ENCODE measurements around the gene TRIP11.

TRIP11 gene

DNA sequence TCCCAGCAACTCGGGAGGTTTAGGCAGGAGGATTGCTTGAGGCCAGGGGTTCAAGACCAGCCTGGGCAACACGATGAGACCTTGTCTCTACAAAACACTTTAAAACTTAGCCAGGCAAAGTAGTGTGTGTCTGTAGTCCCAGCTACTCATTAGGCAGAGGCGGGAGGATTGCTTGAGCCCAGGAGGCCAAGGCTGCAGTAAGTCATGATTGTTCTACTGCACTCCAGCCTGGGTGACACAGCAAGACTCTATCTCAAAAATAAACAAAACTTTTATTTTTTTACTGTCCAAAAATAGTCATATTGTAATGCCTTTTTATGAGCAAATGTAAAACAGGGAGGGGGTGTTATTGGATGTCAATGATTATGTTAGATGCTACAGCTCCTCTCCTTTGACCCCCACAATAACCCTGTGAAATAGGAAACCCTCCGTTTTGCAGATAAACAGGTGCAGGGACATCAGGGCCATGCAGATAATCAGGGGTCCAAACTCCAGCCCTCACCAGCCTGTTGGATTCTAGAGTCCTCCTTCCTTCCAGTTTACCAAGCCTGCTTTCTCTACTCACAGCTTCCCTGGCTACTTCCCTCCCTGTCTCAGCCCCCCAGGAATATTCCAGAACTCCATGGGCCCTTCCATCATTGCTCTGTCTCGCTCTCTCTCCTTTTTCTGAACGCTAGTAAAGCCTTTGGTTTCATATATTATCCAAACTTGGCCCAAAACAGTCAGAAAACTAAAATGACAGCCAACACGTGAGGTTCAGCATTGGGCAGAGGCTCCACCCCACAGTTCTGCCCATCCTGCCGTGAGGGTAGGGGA, 86.5 kb downstream of the TRIP11 start:
- no peak for DNase-seq

DNA sequence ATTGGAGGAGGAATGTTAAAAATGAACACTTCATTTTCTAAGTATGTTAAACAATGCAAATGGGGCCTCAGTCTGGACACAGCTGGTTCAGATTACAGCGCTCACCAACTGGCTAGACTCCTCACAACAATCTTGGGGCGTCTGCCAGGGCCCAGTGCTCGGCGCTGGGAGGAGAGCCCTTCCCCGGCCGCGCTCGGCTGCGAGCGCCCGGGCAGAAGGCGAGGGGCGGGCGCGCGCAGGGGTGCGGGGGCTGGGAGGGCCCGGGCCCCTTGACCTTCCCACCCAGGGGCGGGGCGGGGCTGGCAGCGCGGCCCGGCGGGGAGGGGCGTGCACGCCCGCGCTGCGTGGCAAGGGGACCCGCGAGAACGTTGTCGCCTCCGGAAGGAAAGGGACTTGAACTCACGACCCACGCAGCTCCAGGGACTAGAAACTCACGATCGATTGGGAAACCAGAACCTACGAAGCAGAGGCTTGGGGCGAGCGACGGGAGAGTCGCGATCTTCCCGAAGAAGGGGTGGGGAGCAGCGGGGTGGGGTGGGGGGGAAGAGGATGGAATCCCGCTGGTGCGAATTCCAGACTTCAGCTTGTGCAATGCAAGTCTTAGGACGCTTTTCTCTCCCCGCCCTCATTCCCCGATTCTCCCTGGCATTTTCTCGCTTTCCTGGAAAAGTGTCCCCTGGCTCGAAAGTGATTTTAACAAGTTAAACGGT, 92.2 kb downstream of the TRIP11 start, which contains the start of gene FBLN5:
Gene FBLN5 (minus strand): TSS at position 220 of the 710 bp plus-strand sequence. CDS start 465 bp downstream, outside the sequence.
- no peak for DNase-seq

DNA sequence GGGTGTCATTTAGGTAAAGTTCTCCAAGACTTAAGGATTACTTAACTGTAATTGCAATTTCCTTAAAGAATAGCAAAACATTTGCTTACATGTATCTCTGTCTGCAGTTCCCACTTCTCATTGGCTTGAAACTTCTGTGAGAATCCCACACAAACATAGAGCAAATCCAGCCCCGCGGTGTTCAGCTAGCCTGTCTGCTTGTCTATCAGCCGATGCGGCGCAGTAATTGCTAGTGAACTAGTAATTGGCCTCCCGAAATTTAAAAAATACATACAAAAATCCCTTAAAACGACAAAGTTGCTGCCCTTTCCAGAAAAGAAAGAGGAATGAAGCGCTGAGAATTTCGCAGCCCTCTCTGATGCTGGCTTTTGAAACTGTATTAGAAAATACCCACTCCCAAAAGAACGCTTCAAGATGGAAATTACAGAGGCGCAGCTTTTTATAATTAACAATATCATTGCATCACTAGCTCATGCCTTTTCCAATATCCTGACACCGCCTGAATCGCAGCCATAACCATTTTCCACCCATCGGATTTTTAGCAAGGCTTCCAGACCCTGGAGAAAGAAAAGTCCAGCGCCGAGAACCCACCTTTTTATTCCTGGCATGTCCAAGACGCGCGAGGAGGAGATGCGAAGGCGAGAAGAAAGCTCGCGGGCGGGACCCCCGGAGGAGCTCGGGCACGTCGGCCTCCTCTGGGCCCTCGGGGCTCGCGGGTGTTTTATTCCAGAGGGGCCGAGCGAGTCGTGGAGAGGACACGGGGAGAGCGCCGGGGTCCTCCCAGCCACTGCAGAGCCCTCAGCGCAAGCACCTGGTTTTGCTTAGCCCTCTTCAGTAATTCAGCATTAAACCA, 93.0 kb downstream of the TRIP11 start:
- DNase-seq = no peak

DNA sequence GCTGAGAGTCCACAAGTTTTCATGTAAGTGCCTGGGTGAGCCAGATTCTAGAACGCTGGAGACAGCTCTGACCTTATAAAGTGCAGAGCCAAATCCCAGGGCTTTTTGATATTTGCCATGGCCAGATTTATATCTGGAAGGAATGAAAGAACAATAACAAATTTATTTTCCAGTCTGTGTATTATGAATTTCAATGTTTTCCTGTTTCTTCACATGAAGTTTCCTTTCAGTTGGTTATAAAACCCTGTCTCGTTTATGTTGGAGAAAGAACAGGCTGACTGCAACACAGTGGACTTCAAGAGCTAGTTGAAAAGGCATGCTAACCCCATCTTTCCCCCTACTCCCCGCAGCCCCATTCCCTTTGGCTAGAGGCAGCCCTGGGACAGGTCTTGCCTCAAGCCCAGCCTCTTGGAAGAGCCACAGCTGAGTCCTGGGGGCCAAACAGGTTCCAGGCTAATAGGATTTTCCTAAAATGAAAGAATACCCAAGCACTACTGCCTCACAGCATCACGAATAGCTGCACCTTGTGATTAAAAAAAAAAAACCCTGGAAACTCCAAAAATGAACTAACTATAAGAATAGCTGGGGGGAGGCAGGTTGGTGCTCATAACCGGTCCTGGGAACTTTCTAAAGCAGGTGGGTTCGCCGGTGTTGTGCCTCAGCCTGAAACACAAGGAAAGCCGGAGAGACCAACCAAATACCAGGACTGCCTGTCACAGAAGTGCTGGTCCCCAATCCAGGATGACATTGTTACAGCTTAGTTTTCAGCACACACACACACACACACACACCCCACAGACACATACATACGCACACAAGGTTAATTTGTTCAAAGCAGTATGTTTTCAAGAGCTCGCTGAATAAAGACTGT, 93.9 kb downstream of the TRIP11 start:
- DNase-seq = no peak

DNA sequence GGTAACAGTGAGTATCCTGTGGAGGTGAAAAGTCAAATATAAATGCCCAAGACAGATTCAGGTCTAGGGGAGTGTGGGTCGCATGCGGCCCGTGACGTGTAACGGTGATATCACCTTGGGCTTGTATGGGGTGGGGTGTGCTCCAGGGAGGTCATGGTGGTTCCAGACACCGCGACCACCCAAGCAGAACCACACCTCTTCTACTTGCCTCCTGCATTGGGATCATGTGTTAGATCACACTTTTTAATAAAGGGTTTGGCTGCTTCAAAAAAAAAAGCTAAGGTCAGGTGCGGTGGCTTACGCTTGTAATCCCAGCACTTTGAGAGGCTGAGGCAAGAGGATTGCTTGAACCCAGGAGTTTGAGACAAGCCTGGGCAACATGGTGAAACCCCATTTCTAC, 96.9 kb downstream of the TRIP11 start:
- DNase-seq = no peak

DNA sequence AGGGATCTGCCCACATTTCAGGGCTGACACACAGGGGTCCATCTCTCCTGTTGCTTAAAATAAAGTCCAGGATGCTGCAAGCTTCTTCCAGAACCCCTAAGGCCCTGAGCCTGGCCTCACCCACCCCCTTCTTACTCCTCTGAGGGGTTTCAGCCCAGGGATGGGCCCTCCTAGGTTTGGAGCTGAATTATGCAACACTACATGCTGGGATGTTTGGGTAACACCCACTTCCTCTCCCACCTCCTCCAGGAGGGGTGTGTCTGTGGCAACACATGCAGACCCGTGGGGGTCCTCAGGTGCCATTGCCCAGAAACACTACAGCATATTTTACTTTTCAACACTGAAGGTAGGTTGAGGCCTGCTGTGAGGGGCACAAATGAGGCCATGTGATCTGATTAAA, 97.7 kb downstream of the TRIP11 start:
- no peak for DNase-seq

DNA sequence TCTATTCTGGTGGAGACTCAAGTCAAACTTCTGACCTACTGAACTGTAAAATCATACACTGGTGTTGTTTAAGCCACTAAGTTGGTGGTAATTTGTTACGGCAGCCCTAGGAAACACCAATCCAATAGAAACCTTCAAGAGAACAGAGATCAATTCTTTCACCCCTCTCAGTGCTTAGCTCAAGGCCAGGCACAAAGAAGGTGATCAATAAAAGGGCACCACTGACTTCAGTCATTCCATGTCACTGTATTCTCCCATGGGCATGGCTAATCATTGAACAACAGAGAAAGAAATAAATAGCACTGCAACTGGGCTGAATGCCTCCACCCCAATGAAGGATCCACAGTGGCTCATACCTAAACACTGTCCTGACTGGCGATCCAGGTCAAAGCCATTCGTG, 99.7 kb downstream of the TRIP11 start:
- no peak for DNase-seq

DNA sequence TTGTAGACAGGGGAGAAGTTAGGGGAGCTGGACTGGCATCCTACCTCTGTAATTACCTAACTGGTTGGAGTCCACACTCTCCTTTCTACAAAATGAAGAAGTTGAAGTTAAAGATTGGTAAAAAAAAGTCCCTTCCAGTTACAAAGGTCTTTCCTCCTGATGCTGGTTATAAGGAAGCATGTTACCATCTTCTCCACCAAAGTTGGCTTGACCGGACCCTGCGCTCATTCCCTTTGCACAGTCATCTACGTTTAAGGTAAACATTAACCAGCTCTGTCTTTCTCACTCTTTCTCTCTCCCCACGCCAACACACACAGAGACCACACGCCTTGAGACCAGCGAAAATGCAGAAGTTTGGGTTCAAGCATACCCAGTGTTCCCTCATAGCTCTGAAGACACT, 104.3 kb downstream of the TRIP11 start:
- no peak for DNase-seq

DNA sequence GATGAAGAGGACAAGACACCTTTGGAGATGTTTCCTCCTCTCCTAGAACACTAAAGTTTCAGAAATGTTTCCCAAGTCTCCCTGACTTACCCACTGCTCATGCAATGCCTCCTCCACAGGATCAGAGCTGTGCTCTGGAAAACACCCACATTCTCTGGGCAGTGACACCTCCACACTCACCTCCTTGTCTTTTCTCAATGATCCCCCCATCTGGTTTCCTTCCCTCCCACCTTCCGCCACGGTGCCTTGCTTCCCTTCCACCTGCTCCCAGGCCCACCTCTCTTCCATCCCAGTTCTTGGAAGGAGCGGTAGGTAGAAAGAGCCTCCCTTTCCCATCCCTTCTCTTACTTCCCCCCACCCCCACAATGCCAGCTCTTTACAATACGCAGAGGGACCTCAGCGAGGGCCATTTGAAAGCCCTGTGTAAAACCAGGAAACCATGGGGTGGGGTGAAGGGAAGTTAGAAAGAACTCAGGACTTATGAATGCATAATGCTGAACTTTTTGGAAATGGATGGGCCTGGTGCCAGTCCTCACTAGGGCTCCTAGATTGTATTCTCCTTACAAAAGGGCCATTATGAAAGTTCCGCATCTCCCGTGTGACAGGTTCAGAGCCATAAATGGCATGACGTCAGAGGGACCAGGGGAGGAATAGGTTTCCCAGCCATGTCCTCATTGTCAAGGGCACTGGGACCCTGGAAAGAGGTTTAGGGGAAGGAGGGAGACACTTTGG, 105.1 kb downstream of the TRIP11 start:
- DNase-seq = no peak

DNA sequence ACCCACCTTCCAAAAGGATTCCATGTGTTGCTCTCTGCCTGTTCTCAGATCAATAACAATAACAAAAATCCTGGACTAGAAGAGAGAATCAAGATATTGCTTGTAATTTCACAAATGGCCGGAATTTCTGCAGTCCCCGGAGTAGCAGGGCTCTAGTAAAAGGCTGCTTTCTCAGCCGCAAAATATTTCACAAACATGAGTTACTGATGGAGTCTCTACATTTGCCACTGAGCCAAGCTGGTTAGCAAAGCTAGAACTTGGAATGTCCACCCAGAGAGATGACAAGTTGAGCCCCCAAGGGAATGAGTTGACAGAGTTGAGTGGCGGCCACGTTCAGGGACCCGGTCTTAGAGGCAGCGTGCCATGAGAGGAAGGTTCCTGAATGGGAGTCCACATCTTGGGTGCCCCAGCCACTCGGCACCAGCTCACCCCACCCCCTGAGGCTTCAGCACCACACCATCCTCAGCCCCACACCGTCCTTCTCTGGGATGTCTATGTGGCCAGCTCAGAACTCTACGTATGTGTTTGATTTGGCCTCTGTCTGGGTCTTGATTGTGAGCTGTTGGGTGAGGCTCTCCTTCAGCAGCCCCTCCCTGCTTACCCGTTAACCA, 108.3 kb downstream of the TRIP11 start:
- DNase-seq = no peak

DNA sequence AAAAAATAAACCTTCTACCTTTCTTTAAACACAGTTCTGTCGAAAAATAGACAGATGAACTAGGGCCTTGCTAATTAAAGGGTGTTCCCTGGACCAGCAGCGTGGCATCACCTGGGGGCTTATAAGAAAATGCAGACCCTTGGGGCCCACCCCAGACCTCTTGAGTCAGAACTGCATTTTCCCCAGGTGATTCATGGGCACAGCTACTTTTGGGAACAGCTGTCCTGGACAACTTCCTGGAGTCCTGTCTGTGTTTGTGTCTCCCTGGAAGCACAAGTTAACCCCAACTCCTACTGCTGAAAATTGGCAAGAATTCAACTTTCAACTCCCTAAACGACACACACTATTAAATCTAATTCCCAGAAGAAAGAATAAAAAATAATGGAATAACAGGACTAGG, 110.2 kb downstream of the TRIP11 start:
- no peak for DNase-seq

DNA sequence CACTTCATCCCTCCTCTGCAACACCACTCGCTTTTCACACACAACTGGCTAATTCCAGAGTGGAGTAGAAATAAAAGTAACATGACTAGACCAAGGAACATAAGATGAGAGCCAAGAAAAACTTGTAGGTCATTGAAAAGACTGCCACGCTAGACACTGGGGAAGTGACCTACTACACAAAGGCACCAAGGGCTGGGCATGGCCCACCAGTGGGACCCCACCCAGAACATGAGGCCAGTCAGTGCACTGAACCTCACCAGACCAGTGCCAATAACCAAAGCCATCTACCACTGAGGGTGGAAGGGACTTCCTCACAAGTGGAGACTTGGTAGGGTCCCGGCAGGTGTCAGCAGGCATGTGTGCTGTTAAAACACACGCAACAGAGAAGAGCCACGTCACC, 112.1 kb downstream of the TRIP11 start:
- DNase-seq = no peak

DNA sequence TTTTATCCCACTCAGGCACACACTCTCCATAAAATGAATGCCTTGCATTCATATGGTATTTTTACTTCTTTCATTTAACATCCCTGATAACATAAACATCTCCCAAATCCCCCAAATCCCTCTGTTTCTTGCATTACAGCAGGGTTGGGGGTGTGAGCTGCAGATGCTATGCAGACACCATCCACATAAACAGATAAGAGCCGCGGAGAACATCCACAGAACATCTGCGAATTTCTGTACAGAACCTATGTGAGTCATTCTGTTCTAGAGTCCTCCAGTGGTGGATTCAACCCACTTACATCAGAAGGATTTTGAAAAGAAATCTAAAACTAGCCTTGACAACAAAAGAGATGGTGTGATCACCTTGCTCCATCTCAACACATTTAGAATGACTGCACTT, 112.7 kb downstream of the TRIP11 start:
- DNase-seq = no peak

DNA sequence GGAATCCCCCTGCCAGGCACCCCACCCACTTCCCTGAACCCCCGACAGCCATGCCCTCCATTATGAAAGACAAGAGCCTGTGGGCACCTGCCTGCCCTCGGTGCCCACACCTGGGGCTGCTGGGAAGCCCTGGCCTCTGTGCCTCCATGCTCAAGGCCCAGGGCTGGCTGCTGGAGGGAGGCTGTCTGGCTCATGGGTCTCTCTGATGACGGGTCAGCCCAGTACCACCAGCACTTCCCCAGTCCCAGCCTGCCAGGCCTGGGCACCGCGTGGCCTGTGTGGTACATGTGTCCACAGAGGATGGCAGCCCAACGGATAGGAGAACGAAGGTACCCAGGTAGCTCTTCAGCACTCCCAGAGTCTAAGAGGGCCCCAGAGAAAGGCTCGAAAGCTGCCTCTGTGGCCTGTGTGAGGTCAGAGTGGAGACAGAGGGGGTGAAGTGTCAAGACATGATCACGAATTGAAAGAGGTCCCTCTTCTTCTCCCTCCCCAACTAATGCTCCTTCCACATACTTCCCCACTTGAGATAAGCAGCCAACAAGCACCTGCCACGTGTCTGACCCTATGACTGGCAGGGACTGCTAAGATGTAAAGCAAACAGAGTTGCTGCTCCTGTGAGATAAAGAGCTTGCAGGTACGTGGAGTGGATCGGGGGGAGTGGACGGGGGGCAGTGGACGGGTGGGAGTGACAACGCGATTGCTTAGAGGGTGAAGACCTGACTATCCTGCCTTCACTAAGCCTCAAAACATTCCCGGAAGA, 113.5 kb downstream of the TRIP11 start:
- DNase-seq = no peak

DNA sequence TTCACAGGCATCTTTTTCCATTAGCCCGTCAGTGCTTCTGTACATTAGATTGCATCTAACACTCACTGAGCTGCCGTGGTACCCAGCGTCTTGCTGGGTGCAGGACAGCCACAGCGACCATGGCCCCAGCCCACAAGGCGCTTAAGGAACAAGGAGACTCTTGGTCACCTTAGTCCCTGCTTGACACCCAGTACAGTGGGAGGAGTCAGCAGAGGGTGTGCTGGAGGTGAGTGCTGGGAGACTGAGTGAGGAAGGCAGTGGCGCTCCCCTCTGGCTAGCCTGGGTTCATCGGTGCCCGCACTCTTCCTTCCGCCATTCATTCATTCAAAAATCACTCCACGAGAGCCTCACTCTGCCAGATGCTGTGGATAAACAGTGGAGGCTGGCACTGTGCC, 114.1 kb downstream of the TRIP11 start:
- no peak for DNase-seq

DNA sequence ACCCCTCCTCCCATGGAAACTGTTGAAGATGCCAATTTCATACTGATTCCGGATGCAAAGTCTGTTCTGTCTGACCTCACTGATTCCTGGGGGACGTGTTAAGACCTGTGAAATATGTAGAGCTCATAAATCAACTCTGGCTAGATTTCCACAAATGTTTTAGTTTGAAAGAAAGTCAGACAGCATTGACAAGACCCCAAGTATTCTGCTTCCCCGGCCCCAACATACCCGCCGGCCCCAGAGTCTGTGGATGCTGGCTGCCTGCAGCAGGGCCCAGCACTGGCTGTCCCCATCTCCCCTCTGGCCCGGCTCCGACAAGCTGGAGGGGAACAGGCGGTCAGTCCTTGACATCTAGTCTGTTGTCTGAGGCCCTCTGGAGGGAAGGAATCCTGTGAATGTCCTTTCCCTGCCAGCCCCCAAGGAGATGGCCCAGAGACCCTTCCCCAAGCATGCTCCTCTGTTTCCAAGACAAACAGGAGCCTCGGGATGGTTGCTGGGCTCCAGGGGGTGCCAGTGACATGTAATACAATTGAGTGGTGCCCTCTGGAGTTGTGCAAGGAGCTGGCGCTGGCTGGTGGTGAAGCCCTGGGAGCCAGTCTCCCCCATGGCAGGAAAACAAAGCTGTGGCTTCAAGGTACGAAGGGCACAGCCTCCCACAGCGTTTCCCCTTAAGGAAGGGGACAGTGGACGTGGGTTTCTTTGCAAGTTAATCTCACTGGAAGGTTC, 114.7 kb downstream of the TRIP11 start:
- DNase-seq = no peak

DNA sequence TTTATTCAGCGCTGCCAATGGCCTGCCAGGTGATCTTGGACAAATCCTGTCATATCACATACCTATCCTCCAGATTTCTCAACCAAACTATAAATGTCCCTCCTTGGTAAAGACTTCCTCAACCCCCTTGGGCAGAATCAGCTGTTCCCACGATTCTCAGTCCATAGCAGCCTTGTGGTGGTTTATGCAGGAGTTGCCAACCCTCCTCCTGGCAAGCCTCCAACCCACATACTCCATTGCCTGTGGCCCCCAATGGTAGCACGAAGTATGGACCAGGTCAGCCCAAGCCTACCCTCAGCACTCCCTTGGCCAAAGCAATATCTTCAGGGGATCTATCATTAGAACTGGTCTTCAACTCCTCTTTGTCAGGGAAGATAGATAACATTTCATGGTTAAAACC, 119.3 kb downstream of the TRIP11 start:
- no peak for DNase-seq

DNA sequence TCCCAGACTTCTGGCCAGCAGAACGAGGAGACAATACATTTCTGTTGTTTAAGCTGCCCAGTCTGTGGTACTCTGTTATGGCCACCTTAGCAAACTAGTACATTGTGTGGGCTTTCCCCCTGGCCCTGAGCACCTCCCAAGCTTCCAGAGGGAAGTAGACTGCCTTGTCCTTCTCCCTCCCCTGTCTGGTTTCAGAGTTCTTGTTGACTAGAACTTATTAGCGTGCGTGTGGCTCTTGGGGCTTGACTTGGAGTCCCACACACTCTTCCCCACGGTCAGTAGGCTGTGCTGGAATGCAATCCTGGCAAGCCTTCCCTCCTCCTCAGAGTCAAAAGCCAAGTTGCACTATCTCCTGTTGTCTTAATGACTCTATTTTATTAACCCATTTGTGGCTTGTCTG, 120.0 kb downstream of the TRIP11 start:
- DNase-seq = no peak

DNA sequence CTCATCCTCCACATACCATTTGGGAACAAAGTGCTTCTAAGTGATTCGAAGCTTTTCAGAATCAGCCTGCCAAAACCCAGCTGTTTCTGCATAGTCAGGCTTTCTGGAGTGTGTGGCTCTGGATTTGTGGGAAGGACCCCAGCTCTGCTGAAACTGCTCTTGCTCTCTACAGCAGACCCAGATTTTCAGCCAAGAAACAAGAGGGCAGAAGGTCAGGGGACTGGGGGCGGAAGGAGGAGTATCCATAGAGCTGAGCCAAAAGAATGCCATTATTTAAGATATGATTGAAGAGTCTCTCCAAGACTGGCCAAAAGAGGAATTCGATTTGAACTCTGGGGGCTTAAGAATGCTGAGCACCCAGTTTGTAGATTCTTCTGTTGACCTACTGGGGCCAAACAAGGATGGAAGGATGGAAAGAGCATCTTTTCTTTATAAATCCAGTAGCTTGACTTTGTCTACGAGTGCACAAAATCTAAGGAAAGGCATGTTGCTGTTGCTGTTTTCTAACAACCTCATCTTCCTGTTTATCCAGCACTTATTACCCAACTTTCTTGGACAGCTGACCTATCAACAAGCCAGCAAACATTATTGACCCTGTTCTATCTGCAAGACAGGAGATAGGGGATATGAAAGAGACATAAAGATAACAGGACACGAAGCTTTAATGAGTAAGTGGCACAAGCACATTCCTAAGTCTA, 121.5 kb downstream of the TRIP11 start:
- no peak for DNase-seq

All from COR-L47 (cell line).